Measurements from ENCODE around the gene HNRNPL.
A peak's percentile ranks its signal among the peaks of the same experiment; 100 is the strongest.

HNRNPL gene

DNA sequence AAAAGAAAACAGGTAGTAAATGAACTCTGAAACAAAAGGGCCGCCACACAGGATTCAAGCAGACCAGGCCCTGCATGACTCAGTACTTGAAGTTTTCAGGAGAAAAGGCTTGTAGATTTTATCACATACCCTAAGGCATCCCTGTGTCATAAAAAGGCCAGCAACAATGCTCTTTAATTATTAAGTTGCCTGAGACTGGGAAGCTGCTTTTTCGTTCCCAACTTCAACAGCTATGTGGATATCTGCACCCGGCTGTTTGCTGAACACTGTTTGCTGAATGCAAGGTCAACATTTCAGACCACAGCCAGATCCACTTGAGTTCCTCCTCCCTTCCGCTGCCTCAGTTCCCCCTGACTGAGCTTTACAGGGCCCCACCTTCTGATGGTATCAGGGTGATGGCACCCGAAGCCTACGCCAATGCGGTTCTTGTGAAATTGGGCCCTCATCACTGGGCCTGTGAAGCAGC is 12.1 kb downstream of the HNRNPL start:
- H3K4me3 ChIP-seq (ENCODE audit: low read depth, low read length), result no peak overlapping the region
- no peak for TF ChIP-seq CTCF (IDR thresholded peaks at IDR 0.05; ENCODE audit: control insufficient read depth, extremely low read depth, insufficient read depth)
- DNase-seq (ENCODE audit: low read depth), result peak; percentile 88

GRCh38 chr19:38836983-38837626 is 12.7 kb downstream of the HNRNPL start:
- DNase-seq (ENCODE audit: low read depth), result no peak
- no peak overlapping the region for H3K4me3 ChIP-seq (ENCODE audit: low read depth, low read length)
- no peak for TF ChIP-seq CTCF (IDR thresholded peaks at IDR 0.05; ENCODE audit: control insufficient read depth, extremely low read depth, insufficient read depth)

GRCh38 chr19:38836159-38836982 is 13.4 kb downstream of the HNRNPL start:
- TF ChIP-seq CTCF (IDR thresholded peaks at IDR 0.05; ENCODE audit: control insufficient read depth, extremely low read depth, insufficient read depth), result no peak
- DNase-seq (ENCODE audit: low read depth), result no peak
- H3K4me3 ChIP-seq (ENCODE audit: low read depth, low read length), result no peak overlapping the region

DNA sequence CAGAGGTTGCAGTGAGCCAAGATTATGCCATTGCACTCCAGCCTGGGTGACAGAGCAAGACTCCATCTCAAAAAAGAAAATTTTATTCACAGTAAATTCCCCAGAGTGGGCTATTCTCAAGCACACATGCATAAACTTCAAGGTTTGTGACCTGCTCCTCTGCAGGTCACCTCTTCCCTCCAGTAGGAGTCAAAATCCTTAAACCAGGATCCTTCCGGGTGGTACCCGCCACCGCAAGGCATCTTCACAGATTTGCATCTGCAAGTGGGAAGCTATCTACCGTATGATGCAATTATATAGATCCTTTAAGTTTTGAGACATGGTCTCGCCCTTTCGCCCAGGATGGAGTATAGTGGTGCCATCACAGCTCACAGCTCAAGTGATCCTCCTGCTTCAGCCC is 15.2 kb downstream of the HNRNPL start:
- no peak overlapping the region for H3K4me3 ChIP-seq (ENCODE audit: low read depth, low read length)
- TF ChIP-seq CTCF (IDR thresholded peaks at IDR 0.05; ENCODE audit: control insufficient read depth, extremely low read depth, insufficient read depth), result no peak
- no peak for DNase-seq (ENCODE audit: low read depth)

GRCh38 chr19:38834104-38834490 is 15.7 kb downstream of the HNRNPL start:
- H3K4me3 ChIP-seq (ENCODE audit: low read depth, low read length), result no peak overlapping the region
- no peak for DNase-seq (ENCODE audit: low read depth)
- TF ChIP-seq CTCF (IDR thresholded peaks at IDR 0.05; ENCODE audit: control insufficient read depth, extremely low read depth, insufficient read depth), result no peak

- DNase-seq (ENCODE audit: low read depth), result no peak
- TF ChIP-seq CTCF (IDR thresholded peaks at IDR 0.05; ENCODE audit: control insufficient read depth, extremely low read depth, insufficient read depth), result no peak
Observed at GRCh38 chr19:38833092-38833425, 16.7 kb downstream of the HNRNPL start.

More at GRCh38 chr19:38833092-38833425, 16.7 kb downstream of the HNRNPL start:
- H3K4me3 ChIP-seq (ENCODE audit: low read depth, low read length), result no peak overlapping the region

Measured in LNCaP clone FGC (cell line).